Muscle layer of colon (tissue), 2 donors: ENCODE measurements around the gene TUSC2.

Experiments
- H3K27ac ChIP-seq: one replicate; pipeline ENCODE4 v1.7.0; 2013; ENCODE audit warnings: low read depth, mild to moderate bottlenecking, low read length, moderate library complexity
- H3K27me3 ChIP-seq, 2 donors: one replicate each; pipeline ENCODE4 v1.7.0; 2013; ENCODE audit warnings: low read length in 2 of 2, mild to moderate bottlenecking in 2 of 2; ENCODE audit not compliant: insufficient read depth in 2 of 2, control insufficient read depth in 1 of 2
- H3K36me3 ChIP-seq: one replicate; pipeline ENCODE4 v1.7.0; 2013; ENCODE audit warnings: mild to moderate bottlenecking, low read length; ENCODE audit not compliant: insufficient read depth
- H3K4me1 ChIP-seq: one replicate; pipeline ENCODE4 v1.7.0; 2013; ENCODE audit warnings: mild to moderate bottlenecking, low read length; ENCODE audit not compliant: insufficient read depth
- H3K4me3 ChIP-seq, 2 donors: one replicate each; pipeline ENCODE4 v1.7.0; 2013; ENCODE audit warnings: low read length in 2 of 2, low read depth in 1 of 2, mild to moderate bottlenecking in 1 of 2, moderate library complexity in 1 of 2
- H3K9ac ChIP-seq: one replicate; pipeline ENCODE4 v1.7.0; 2013; ENCODE audit warnings: low read length
- H3K9me3 ChIP-seq: one replicate; pipeline ENCODE4 v1.7.0; 2013; ENCODE audit warnings: mild to moderate bottlenecking, low read length
- donor health status: abdominal sarcoma.
- donor health status: Adenocarcinoma of cecum.

The TUSC2 gene

DNA sequence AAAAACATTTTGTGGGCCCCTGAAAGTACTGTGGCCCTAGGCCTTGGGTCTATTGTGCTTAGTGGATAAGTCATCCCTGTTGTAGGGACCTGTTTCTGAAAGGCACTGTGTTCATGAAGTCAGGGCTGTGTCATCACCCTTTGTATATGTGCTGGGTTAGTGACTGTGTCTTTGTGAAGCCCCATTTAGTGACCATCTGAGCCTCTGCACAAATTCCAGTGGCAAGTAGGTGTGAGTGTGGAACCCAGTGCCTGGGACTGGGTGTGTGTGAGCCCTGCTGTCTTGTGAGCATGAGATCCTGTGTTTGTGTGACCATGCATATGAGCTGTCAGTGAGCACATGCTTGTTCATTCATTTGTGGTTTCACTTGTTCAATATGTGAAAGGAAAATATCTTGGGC, 23.4 kb downstream of the TUSC2 start:
- Histone ChIP-seq H3K9ac (no peak overlapping the region), H3K36me3 (no peaks in the 10 kb centered on the region), H3K4me3 (no peak overlapping the region), H3K27me3 (no peaks in the 10 kb centered on the region), H3K9me3 (no peaks in the 10 kb centered on the region), H3K4me1 (peaks cover 19% of the 10 kb centered on the region), H3K27ac (no peak overlapping the region)

DNA sequence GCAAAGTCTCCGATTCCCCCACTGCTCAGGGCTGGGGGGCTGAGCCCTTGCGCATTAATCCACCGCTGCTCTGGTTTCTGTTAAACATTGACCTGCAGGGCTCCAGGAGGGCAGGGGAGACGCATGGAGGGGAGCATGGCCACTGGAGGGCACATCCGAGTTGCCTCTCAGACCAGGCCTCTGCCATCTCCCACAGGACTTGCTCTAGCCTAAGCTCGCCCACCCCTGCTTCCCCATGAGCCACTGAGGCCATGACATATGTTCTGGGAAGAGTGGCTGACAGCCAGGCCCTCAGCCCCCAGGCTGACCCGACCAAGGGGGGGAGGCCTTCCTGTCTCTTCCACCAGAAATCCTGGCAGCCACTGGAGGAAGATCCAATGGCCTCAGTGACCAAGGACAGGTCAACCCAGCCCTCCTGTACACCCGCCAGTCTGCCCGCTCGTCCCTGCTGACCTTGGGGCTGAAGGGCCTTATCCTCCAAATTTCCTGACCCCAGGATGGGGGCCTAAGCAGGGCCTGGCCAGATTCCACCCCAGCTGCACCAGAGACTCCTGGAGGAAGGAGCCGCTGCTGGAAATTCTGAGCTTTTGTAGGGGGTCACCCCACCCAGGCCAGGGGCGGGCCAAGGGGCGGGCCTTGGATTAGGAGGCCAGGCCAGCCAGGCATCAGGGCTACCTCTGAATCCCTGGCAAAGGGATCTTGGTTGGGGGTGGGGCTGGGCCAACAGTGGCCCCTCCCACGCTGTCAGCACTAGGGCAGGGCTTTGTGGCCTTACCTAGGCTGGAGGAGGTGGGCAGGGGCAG, 24.8 kb downstream of the TUSC2 start, which contains the start of gene HYAL1:
Gene HYAL1 (minus strand): TSS at position 562 of the 803 bp plus-strand sequence. CDS start 618 bp downstream, outside the sequence.
- peak within 1 kb of the TSS; percentile 24 for H3K27ac ChIP-seq
- H3K36me3 ChIP-seq, result no peaks in the 10 kb centered on the region
- no peaks in the 10 kb centered on the region for H3K9me3 ChIP-seq
- peaks cover 25% of the 10 kb centered on the region for H3K4me1 ChIP-seq
- H3K9ac ChIP-seq, result no peak within 1 kb of the TSS
- H3K4me3 ChIP-seq, result no peak within 1 kb of the TSS
- H3K27me3 ChIP-seq, result no peaks in the 10 kb centered on the region

DNA sequence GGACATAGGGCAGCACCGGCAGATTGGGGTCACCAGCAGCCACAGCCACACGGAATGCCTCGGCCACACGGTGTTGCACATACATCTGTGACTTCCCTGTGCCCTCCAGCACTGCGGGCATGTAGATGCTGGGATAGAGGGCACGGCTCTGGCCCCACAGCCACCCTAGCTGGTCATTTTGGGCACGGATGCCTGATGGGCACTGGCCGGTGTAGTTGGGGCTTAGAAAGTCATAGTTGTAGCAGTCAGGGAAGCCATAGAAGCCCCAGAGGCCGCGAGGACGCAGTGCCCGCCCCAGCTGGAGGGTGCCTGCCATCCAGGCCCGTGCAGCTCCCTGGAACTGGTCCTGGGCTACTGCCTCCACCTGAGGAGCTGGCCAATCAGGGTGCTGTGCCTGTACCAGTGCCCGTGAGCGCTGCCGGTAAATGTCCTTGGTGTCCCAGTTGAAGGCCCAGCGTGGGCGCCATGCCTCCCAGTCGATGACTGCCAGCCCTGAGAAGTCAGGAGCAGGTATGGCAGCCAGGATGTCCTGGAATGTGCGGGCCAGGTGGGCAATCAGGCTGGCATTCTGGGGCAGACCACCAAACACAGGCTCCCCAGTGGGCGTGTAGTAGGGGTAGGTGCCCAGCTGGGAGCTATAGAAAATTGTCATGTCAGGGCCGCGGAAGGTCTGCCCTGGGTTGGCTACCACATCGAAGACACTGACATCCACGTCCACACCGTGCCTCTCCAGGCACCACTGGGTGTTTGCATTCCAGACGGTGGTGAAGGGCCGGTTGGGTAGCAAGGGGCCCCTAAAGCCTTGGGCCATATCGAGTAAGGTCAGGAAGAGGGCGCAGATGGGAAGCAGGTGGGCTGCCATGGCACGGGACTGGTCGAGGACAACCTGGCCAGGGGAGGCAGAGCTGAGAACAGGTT, 25.7 kb downstream of the TUSC2 start:
- Histone ChIP-seq H3K9ac (no peak overlapping the region), H3K4me3 (no peak overlapping the region), H3K27me3 (no peaks in the 10 kb centered on the region), H3K9me3 (no peaks in the 10 kb centered on the region), H3K4me1 (peaks cover 28% of the 10 kb centered on the region), H3K27ac (no peak overlapping the region), H3K36me3 (no peaks in the 10 kb centered on the region)

DNA sequence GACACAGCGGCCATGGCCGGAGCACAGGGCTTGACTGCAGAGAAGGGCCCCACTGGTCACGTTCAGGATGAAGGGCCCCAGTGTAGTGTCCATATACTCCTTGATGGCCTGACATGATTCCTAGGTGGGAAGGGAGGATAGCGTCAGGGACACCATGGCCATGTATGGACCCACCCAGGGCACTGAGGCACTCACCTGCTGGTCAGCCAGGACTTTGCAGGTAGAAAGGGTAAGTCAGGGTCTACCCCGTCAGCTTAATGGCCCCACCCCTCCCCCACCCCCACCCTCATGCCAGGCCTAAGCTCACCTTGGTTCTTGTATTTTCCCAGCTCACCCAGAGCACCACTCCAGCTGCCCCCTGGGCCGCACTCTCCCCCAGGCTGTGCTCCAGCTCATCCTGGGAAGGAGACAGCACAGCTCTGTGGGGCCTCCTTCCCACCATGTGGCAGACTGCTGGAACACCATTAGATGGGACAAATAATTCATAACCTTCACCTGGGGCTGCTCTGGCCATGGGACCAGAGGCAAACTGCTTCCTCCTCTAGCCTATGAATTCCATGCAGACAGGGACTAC, 27.3 kb downstream of the TUSC2 start:
- no peaks in the 10 kb centered on the region for H3K36me3 ChIP-seq
- H3K27ac ChIP-seq, result peak overlapping the region; percentile 89
- peak overlapping the region; percentile 23 to 54 for H3K4me3 ChIP-seq
- no peak overlapping the region for H3K9ac ChIP-seq
- H3K4me1 ChIP-seq, result peaks cover 28% of the 10 kb centered on the region
- no peaks in the 10 kb centered on the region for H3K9me3 ChIP-seq
- no peaks in the 10 kb centered on the region for H3K27me3 ChIP-seq

DNA sequence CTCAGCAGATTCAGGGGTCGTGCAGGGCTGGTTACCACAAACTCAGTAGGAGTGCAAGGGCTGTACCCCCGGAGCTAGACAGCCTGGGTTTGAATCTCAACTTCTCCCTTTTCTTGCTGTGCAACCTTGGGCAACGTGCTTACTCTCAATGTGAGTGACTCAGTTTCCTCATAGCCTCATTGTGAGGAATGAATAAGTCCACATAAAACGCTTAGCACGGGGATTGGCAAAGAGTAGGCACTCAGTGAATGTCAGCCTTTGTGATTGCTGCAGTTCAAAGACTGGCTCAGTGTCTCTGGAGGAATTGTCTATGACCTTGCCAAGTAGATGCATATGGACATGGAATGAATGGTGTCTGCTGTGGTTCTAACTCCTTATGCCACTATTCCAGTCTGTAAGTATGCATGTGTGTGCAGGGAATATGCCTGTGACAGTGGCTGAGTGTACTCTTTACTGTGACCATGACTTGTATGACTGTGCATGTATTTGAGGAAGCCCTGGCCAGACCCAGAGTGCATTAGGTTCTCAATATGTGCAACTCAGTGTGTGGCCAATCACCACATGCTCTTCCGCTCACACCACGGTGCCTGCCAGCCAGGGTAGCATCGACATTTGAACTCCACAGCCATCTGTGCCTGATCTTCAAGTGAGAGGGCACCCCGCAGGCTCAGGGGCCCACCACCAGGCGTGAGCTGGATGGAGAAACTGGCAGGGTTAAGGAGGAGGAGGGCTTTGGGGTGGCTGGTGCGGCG, 27.9 kb downstream of the TUSC2 start:
- peak overlapping the region; percentile 32 for H3K9ac ChIP-seq
- H3K27ac ChIP-seq, result peak overlapping the region; percentile 89
- H3K27me3 ChIP-seq, result no peaks in the 10 kb centered on the region
- H3K4me1 ChIP-seq, result peaks cover 28% of the 10 kb centered on the region
- no peaks in the 10 kb centered on the region for H3K36me3 ChIP-seq
- peak overlapping the region; percentile 50 to 54 for H3K4me3 ChIP-seq
- no peaks in the 10 kb centered on the region for H3K9me3 ChIP-seq

DNA sequence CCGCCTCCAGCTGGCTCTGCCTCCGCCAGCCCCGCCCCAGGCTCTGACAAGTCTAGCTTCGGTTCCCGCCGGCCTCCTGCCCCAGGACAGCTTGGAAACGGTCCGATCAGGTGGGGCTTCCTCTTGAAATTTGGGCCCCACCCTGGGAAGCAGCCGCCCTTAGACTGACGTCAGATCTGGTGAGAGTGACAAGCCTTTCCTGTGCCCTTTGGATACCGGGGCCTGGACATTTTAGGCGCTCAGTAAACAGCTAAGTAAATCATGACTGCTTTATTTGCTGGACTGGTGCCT, 28.4 kb downstream of the TUSC2 start:
- Histone ChIP-seq H3K27me3 (no peaks in the 10 kb centered on the region), H3K9me3 (no peaks in the 10 kb centered on the region), H3K27ac (peak overlapping the region; percentile 89), H3K4me1 (peaks cover 28% of the 10 kb centered on the region), H3K36me3 (no peaks in the 10 kb centered on the region), H3K9ac (peak overlapping the region; percentile 32), H3K4me3 (peak overlapping the region; percentile 50 to 54)

DNA sequence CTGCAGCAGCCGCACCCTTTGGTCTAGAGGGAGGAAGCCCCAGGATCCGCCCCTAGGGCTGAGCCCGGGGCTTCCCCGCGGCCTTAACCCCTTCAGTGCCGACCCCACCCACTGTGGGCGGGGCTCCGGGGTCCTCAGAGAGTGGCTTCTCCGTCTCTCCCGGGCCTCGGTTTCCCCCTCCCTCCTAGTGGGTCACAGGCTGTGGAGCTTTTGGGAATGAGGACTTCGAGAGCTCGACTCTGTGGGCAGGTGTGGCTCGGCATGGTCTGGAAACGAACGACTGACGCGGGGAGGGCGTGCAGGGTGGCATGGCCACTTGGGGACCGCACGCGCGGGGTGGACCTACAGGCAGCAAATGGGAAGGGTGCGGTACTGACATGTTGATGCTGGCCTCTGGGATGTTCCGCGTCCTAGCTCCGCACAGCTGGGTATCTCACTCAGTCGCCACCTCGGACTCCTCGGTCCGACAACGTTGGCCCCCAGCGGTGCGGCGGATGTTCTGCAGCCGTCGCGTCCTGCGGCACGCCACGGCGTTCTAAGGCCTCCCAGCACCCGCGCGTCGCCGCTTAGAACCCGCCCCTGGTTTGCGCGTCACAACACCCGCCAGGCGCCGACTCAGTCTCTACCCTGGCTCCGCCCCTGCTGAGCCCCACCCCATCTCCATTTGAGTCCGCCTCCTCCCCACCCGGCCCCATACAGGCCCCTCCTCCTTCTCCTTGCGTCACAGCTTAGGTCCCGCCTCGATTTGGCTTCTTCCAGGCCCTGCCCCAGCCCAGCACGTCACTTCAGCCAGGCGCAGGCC, 29.0 kb downstream of the TUSC2 start, which contains the start of the genes HYAL3 and NAA80:
Gene HYAL3 (minus strand): TSS at position 570 of the 802 bp plus-strand sequence. CDS start 3,803 bp downstream, outside the sequence.
Gene NAA80 (minus strand): TSS at position 570 of the 802 bp plus-strand sequence. CDS start 1,942 bp downstream, outside the sequence.
- Histone ChIP-seq H3K9ac (peak within 1 kb of the TSS; percentile 95), H3K4me3 (peak within 1 kb of the TSS; percentile 84 to 91), H3K4me1 (peaks cover 28% of the 10 kb centered on the region), H3K27me3 (no peaks in the 10 kb centered on the region), H3K9me3 (no peaks in the 10 kb centered on the region), H3K36me3 (no peaks in the 10 kb centered on the region), H3K27ac (peak within 1 kb of the TSS; percentile 89)

DNA sequence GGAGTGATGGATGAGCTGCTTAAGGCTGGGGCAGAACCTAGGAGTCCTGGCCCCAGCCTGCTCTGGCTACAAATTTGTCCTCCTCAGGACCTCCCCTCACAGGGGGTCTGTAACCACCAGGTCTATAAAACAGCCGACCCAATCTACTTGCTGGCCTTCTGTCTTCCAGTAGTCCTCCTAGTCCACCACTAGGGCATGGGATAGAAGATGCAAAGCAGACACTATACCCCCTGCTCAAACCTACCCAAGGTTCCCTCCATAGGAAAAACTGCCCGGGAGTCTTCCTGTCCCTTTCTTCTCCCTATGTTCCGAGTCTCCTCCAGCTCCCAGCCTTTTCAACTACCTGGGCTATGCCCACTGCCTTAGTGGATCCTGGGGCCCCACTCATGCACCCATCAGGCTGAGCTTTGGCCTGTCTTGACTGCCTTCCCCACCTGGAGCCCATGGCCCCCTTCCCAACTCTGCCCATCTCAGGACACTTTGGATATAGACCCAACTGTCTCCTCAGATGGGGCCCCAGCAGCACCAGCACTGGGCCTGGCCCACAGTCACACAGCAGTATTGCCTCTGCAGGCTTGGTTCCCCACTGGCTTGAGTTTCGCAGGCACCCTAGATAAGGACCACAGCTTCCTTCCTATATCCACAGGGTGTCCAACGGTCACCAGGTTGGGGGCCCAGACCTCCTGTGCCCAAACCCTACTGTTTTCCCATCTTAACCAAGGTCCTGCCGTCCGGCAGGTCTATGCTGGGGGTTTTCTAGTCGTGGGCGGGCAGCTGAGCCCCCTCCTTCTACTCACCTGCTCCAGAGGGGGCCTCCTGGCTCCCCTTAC, 29.9 kb downstream of the TUSC2 start:
- no peaks in the 10 kb centered on the region for H3K36me3 ChIP-seq
- peak overlapping the region; percentile 95 for H3K9ac ChIP-seq
- peak overlapping the region; percentile 84 to 91 for H3K4me3 ChIP-seq
- H3K4me1 ChIP-seq, result peaks cover 30% of the 10 kb centered on the region
- H3K27me3 ChIP-seq, result no peaks in the 10 kb centered on the region
- no peaks in the 10 kb centered on the region for H3K9me3 ChIP-seq
- peak overlapping the region; percentile 80 for H3K27ac ChIP-seq

DNA sequence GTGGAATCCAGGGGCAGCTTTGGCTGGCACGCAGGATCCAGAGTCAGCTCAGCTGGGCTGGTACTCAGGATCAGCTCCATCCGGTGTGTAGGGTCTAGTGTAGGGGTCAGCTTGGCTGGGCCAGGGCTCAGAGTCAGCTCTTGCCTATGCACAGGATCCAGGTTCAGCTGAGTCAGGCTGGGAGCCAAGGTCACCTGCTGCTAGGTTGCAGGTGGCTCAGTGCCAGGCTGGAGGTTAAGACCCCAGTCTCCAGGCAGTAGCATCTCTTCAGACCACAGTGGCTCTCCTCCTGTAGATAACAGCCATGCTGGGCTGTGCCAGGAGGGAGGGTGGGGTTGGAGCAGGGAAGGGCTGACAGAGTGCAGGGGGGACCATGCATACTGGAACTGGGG, 30.6 kb downstream of the TUSC2 start:
- Histone ChIP-seq H3K9ac (no peak overlapping the region), H3K27ac (no peak overlapping the region), H3K36me3 (no peaks in the 10 kb centered on the region), H3K4me3 (no peak overlapping the region), H3K4me1 (peaks cover 35% of the 10 kb centered on the region), H3K9me3 (no peaks in the 10 kb centered on the region), H3K27me3 (no peaks in the 10 kb centered on the region)
